ENCODE results near the gene RAB27A. TPM values are rescaled to one million over a fixed set of nuclear protein-coding genes. Genes with fewer than 3 reads are reported as not detected.

RAB27A gene
- total and polyA plus RNA-seq, 2 of the 8 experiments (the other 6 are each of a cell fraction or from before 2014, with no cell fraction given), result 2.3 to 6.5 TPM

DNA sequence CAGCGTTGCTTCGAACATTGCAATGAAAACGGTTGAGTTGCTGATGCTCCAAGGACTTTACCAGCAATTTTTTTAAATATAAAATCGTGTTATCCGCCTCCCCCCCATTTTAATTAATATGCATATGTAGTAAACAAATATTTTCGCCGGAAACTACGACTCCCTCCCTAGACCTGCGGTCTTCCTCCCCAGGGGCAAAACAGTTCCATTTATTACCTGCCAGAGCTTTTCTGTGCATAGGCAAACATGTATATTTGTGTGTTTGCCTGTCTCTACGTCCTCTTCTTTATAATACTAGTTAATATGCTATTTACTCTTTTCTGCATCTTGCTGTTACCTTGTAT is 92.3 kb downstream of the RAB27A start (continued):
- TF ChIP-seq RFX5 (IDR thresholded peaks at IDR 0.05; ENCODE audit: borderline replicate concordance, low read depth, low read length) (no peak), MAFK (IDR thresholded peaks at IDR 0.05; ENCODE audit: low read depth, low read length) (no peak), TAF1 (IDR thresholded peaks at IDR 0.05; ENCODE audit: low read depth, low read length) (no peak), TEAD4 (IDR thresholded peaks at IDR 0.05; ENCODE audit: low read depth, low read length) (no peak)
- TF ChIP-seq, protein P1, sequence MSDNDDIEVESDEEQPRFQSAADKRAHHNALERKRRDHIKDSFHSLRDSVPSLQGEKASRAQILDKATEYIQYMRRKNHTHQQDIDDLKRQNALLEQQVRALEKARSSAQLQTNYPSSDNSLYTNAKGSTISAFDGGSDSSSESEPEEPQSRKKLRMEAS (IDR thresholded peaks at IDR 0.05), result no peak
